A549 (cell line): Measurements from ENCODE around the gene SAMD4B. TPM values are rescaled to one million over a fixed set of nuclear protein-coding genes. Genes with fewer than 3 reads are reported as not detected.
"Not testable (repeated sequence)": the region's sequence is repeated elsewhere in the genome, so short reads cannot be mapped to it uniquely, and the experiment has no call there.

Experiments used
- ATAC-seq, 2 experiments: fragments of 200-7000 bp in 1 of 2; fragments of >200 bp in 1 of 2; cut with Nextera tagmentation in 1 of 2; cut with Tn5 transposase in 1 of 2; 3 replicates each; pipeline versions ENCODE4 v1.8.0 to v1.9.1; 2018 to 2020; ENCODE audit warnings: mild to moderate bottlenecking in 1 of 2, moderate library complexity in 1 of 2
- CTCF ChIA-PET: fragments of 300-600 bp; sonication (Branson Sonifier 250); formaldehyde crosslinking; extraction: SDS; loops from one replicate; lab custom pipeline; 2021; ENCODE audit warnings: antibody characterized with exemption, inconsistent platforms; lab: Yijun Ruan, JAX
- POLR2A ChIA-PET: fragments of 350-600 bp; formaldehyde crosslinking; extraction: SDS; loops from one replicate; lab custom pipeline; 2021; ENCODE audit warnings: antibody characterized with exemption, inconsistent platforms; lab: Yijun Ruan, JAX
- DNase-seq, 2 experiments: peaks; one replicate each; pipeline versions ENCODE4 v3.0.0 to v3.0.0-alpha.2; 2011 to 2016; ENCODE audit warnings: low read depth in 1 of 2, low spot score in 1 of 2
- FAIRE-seq: peaks from 2 replicates; lab custom pipeline; 2011; peaks lifted over from hg19 to GRCh38; lab: Jason Lieb, UNC
- H3K27ac ChIP-seq, 2 experiments: fragments of >200 bp; sonication (Bioruptor Twin); formaldehyde crosslinking; 3 replicates each; pipeline ENCODE4 v1.5.1; 2016 to 2017
- H3K4me1 ChIP-seq: fragments of >200 bp; sonication (Bioruptor Twin); formaldehyde crosslinking; 3 replicates; pipeline ENCODE4 v1.6.1; 2016
- H3K4me2 ChIP-seq: fragments of >200 bp; sonication (Bioruptor Twin); formaldehyde crosslinking; 3 replicates; pipeline ENCODE4 v1.6.1; 2016
- H3K4me3 ChIP-seq: fragments of >200 bp; sonication (Bioruptor Twin); formaldehyde crosslinking; 3 replicates; pipeline ENCODE4 v1.5.1; 2016
- H3K9me3 ChIP-seq: fragments of >200 bp; sonication (Bioruptor Twin); formaldehyde crosslinking; 3 replicates; pipeline ENCODE4 v1.6.1; 2016
- CBX2 ChIP-seq: fragments of 200-600 bp; sonication (generic); IDR thresholded peaks from 2 replicates; pipeline ENCODE4 v1.6.1; 2016; ENCODE audit warnings: low read depth, mild to moderate bottlenecking, borderline replicate concordance
- ESRRA ChIP-seq: fragments of 150-350 bp; IDR thresholded peaks from 2 replicates; pipeline ENCODE4 v1.6.1; 2014; ENCODE audit warnings: mild to moderate bottlenecking, low read length, borderline replicate concordance
- FOSB ChIP-seq: fragments of 250-450 bp; sonication (Bioruptor Pico); IDR thresholded peaks from 2 replicates; pipeline ENCODE4 v1.5.0; 2020; ENCODE audit warnings: mild to moderate bottlenecking, moderate library complexity
- FOSL2 ChIP-seq, 2 experiments: fragments of 450-650 bp in 1 of 2; fragments of >200 bp in 1 of 2; sonication (Bioruptor Twin) in 1 of 2; formaldehyde crosslinking; IDR thresholded peaks; 2 replicates each; pipeline versions ENCODE4 v1.5.0 to v1.6.1; 2016 to 2020; ENCODE audit warnings: mild to moderate bottlenecking in 1 of 2, moderate library complexity in 1 of 2
- FOXS1 ChIP-seq: fragments of 250-450 bp; sonication (Bioruptor Pico); IDR thresholded peaks from 2 replicates; pipeline ENCODE4 v1.5.0; 2020; ENCODE audit warnings: mild to moderate bottlenecking, moderate library complexity
- HDAC2 ChIP-seq: fragments of 200-600 bp; sonication (generic); IDR thresholded peaks from 2 replicates; pipeline ENCODE4 v1.6.1; 2016
- HES2 ChIP-seq: fragments of >200 bp; sonication (Bioruptor Twin); formaldehyde crosslinking; IDR thresholded peaks from 2 replicates; pipeline ENCODE4 v1.6.1; 2016
- KDM1A ChIP-seq: fragments of 200-600 bp; sonication (generic); IDR thresholded peaks from 2 replicates; pipeline ENCODE4 v1.6.1; 2016; ENCODE audit warnings: low read depth, mild to moderate bottlenecking
- NFE2L2 ChIP-seq: fragments of 150-350 bp; conservative IDR thresholded peaks from 2 replicates; pipeline ENCODE4 v1.6.1; 2014; ENCODE audit warnings: low read length
- NPAS2 ChIP-seq: fragments of 250-450 bp; sonication (Bioruptor Pico); IDR thresholded peaks from 2 replicates; pipeline ENCODE4 v1.8.0; 2022; ENCODE audit warnings: mild to moderate bottlenecking, moderate library complexity, borderline replicate concordance
- PBX3 ChIP-seq: IDR thresholded peaks from 2 replicates; pipeline ENCODE4 v1.6.1; 2012
- POLR2A ChIP-seq: IDR thresholded peaks from 2 replicates; pipeline ENCODE4 v1.6.1; 2012; ENCODE audit warnings: mild to moderate bottlenecking, low read length
- RFX5 ChIP-seq: fragments of 450-650 bp; IDR thresholded peaks from 2 replicates; pipeline ENCODE4 v1.7.1; 2014; ENCODE audit warnings: antibody characterized with exemption, mild to moderate bottlenecking, moderate library complexity
- SMC3 ChIP-seq: fragments of >200 bp; sonication (Bioruptor Twin); formaldehyde crosslinking; IDR thresholded peaks from 3 replicates; pipeline ENCODE4 v1.6.1; 2018; ENCODE audit warnings: inconsistent platforms
- ZFP36 ChIP-seq: fragments of 450-650 bp; IDR thresholded peaks from 2 replicates; pipeline ENCODE4 v1.6.1; 2014; ENCODE audit warnings: borderline replicate concordance; ENCODE audit not compliant: partially characterized antibody
- ZSCAN20 ChIP-seq: fragments of 250-450 bp; sonication (Bioruptor Pico); IDR thresholded peaks from 2 replicates; pipeline ENCODE4 v1.8.0; 2022; ENCODE audit warnings: mild to moderate bottlenecking, moderate library complexity
- WGBS: methylation state at CpG from one replicate; pipeline ENCODE4 v1.1.6; 2017; ENCODE audit errors: missing lambda C conversion rate; 5-methylcytosine and 5-hydroxymethylcytosine counted together
- polyA plus RNA-seq, 4 experiments: library from polyadenylated mRNA; depleted of rRNA in 3 of 4; stranded (reverse); fragments of >200 nt; fragmentation: RNase III in 1 of 4; extraction: RNeasy Plus Mini Kit Qiagen cat#74134 plus additional on column Dnase treatment in 1 of 4; gene quantifications; 2 replicates in 3 of 4; 3 replicates in 1 of 4; pipeline ENCODE4 v1.2.3, GENCODE V29; 2011 to 2017
- TF ChIP-seq, protein P1 (sequence below): fragments of 250-450 bp; sonication (Bioruptor Pico); IDR thresholded peaks from 2 replicates; pipeline ENCODE4 v1.5.0; 2020; ENCODE audit warnings: low read depth, mild to moderate bottlenecking, moderate library complexity
- TF ChIP-seq, protein P2 (sequence below): IDR thresholded peaks from 2 replicates; pipeline ENCODE4 v1.6.1; 2012

Gene SAMD4B
- polyA plus RNA-seq, 2 of the 4 experiments (the other 2 are of a cell fraction), result 82.1 to 118 TPM

GRCh38 chr19:39336483-39336882, 5.7 kb upstream of the SAMD4B start:
- ATAC-seq, result no peak

GRCh38 chr19:39339674-39340073, 2.5 kb upstream of the SAMD4B start:
- H3K4me2 ChIP-seq, result no peak overlapping the region
- WGBS, result 94% methylated on average over 1 of the region's 1 CpG
- ChIA-PET CTCF (interaction anchor here (0.7 to 8.6 kb wide), 8 partner anchors 11 to 409 kb away, joined by 3 to 93 read pairs (median 4); partner anchors contain the start of genes MRPS12, PLEKHG2 and SARS2), POLR2A (no interaction called here)
- ATAC-seq, result no peak
- FAIRE-seq, result peak; percentile 54
- H3K4me3 ChIP-seq, result no peak overlapping the region
- H3K4me1 ChIP-seq, result peaks cover 22% of the 10 kb centered on the region
- no peak for DNase-seq
- H3K27ac ChIP-seq, result no peak overlapping the region
- no peak for TF ChIP-seq ZSCAN20 (CRISPR knock-in tag)
- TF ChIP-seq, protein P1, sequence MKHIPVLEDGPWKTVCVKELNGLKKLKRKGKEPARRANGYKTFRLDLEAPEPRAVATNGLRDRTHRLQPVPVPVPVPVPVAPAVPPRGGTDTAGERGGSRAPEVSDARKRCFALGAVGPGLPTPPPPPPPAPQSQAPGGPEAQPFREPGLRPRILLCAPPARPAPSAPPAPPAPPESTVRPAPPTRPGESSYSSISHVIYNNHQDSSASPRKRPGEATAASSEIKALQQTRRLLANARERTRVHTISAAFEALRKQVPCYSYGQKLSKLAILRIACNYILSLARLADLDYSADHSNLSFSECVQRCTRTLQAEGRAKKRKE (CRISPR knock-in tag), result no peak
- no peak for TF ChIP-seq HDAC2
- no peak for TF ChIP-seq RFX5
- no peak for TF ChIP-seq PBX3
- TF ChIP-seq KDM1A, result no peak
- TF ChIP-seq CBX2, result no peak
- no peak for TF ChIP-seq FOSB (CRISPR knock-in tag)
- TF ChIP-seq, protein P2, sequence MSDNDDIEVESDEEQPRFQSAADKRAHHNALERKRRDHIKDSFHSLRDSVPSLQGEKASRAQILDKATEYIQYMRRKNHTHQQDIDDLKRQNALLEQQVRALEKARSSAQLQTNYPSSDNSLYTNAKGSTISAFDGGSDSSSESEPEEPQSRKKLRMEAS, result no peak
- no peak for TF ChIP-seq HES2
- no peak for TF ChIP-seq FOXS1 (CRISPR knock-in tag)
- TF ChIP-seq SMC3, result no peak
- H3K9me3 ChIP-seq, result no peaks in the 10 kb centered on the region

More at GRCh38 chr19:39336483-39336882, 5.7 kb upstream of the SAMD4B start:
- H3K4me3 ChIP-seq, result no peak overlapping the region
- H3K4me2 ChIP-seq, result no peak overlapping the region
- CTCF ChIA-PET, result interaction anchor here (1.3 to 12.2 kb wide), 8 partner anchors 8 to 406 kb away, joined by 3 to 133 read pairs (median 9); partner anchors contain the start of genes FBXO17, MRPS12 and SARS2
- POLR2A ChIA-PET, result no interaction called here
- DNase-seq (no peak), FAIRE-seq (no peak)
- WGBS, result 44% methylated on average over 3 of the region's 3 CpGs
- TF ChIP-seq ESRRA (no peak), ZFP36 (peak; percentile 69)
- peaks cover 15% of the 10 kb centered on the region for H3K4me1 ChIP-seq
- no peaks in the 10 kb centered on the region for H3K9me3 ChIP-seq
- H3K27ac ChIP-seq, result no peak overlapping the region

DNA sequence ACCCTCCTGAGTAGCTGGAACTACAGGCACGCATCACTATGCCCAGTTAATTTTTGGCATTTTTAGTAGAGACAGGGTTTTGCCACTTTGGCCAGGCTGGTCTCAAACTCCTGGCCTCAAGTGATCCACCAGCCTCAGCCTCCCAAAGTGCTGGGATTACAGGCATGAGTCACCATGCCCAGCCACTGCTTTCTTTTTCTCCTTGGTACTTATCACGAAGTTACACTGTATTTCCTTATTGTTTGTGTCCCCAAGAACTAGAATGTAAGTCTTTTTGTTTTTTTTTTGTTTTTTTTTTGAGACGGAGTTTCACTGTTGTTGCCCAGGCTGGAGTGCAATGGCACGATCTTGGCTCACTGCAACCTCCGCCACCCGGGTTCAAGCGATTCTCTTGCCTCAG, 2.1 kb upstream of the SAMD4B start:
- CTCF ChIA-PET, result interaction anchor here (1.1 to 8.6 kb wide), 4 partner anchors 12 to 410 kb away, joined by 3 to 93 read pairs (median 12); partner anchors contain the start of genes MRPS12, PLEKHG2 and SARS2
- H3K9me3 ChIP-seq; H3K27ac ChIP-seq; ATAC-seq; H3K4me3 ChIP-seq; DNase-seq; POLR2A ChIA-PET; TF ChIP-seq FOSL2 (IDR thresholded peaks at IDR 0.05): not testable (repeated sequence)
- Histone ChIP-seq H3K4me1 (peaks cover 22% of the 10 kb centered on the region), H3K4me2 (peak overlapping the region; percentile 86; the same call in 2 of the 3 replicates)
- 85% methylated on average over 7 of the region's 7 CpGs for WGBS
- peak; percentile 39 for FAIRE-seq
- peak; percentile 34 for TF ChIP-seq FOSL2 (CRISPR knock-in tag; IDR thresholded peaks at IDR 0.05)

DNA sequence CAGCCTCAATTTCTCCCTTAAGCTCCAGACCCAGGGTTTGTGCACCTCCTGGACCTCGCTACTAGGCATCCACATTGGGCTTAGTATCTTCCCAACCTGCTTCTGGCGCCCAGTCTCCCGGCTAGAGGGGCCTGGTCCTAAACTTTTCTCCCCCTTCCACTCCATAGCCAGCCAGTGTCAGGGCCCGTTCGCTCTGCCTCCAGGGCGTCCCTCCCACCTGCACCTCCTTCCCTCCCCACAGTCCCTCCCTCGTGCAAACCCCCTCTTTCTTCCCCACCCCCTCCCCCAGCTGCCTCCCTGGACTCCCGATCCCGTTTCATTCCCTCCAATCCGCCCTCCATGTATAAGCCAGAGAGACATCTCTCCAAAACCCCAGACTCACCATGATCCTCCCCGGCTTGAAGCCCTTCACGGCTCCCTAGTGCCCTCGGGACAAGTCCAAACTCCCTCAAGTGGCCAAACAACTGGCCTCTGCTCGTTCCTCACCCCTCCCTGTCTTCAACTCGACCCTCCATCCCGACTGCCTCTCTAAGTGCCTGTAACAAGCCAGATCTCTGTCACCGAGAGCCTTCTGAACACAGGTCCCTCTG, 997 bp upstream of the SAMD4B start:
- WGBS, result 8% methylated on average over 16 of the region's 17 CpGs
- H3K4me1 ChIP-seq, result peaks cover 22% of the 10 kb centered on the region
- FAIRE-seq, result no peak
- peak overlapping the region; percentile 84 to 88 for H3K27ac ChIP-seq
- ATAC-seq, result peak; percentile 58 to 64
- DNase-seq, result no peak
- POLR2A ChIA-PET, result interaction anchor here (0.6 to 1.4 kb wide), 8 partner anchors 9 to 930 kb away, joined by 3 to 16 read pairs (median 4); partner anchors contain the start of genes MED29, PAF1 and RPS16
- no peaks in the 10 kb centered on the region for H3K9me3 ChIP-seq
- H3K4me2 ChIP-seq, result peak overlapping the region; percentile 86
- TF ChIP-seq POLR2A (0 out of 2 replicates have a peak, but pooled peaks have one; percentile 22), PBX3 (peak; percentile 10; the same call in 1 of the 2 replicates), NFE2L2 (0 out of 2 replicates have a peak, but pooled peaks have one; percentile 1), ZFP36 (peak; percentile 63), ESRRA (no peak), KDM1A (0 out of 2 replicates have a peak, but pooled peaks have one; percentile 24), NPAS2 (CRISPR knock-in tag) (no peak)
- peak overlapping the region; percentile 71 for H3K4me3 ChIP-seq
- CTCF ChIA-PET, result interaction anchor here (0.6 to 8.6 kb wide), 17 partner anchors 9 to 290 kb away, joined by 3 to 93 read pairs (median 7); partner anchors contain the start of gene PLEKHG2
